ENCODE measurements around the gene ZNF341.

The ZNF341 gene

DNA sequence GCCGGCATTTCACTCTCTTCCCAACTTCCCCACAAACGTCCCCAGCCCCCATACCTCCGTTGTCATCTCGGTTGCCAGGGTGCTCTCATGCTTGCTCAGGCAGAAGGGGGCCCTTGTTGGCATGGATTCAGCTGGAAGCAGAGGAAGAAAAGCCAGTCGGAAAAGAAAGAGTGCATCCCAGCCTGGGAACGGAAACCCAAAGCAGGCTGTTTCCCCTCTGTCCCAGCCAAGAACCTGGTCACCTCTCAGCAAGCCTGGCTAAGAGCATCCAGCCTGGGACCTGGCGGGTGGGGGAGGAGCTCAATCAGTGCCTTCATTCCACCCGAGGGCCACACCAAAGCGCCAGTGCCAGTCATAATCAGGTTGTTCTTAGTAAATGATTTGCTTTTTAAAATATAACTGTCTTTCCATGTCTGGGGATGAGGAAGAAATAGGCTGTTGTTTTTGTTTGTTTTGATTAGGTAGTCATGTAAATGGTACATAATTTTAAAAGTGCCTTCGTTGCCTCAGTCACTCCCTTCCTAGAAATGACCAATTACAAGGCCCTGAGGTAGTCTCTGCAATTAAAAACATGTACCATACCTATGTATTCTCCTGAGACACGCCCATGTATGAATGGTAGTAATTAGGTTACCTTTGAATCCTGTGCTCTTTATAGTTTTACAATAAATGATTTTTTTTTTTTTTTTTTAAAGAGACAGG is 100.5 kb downstream of the ZNF341 start:
- no peak overlapping the region for H3K4me3 ChIP-seq (ENCODE audit: low read depth, low read length)
- no peaks in the 10 kb centered on the region for H3K27me3 ChIP-seq (replicated peaks)
- peak; percentile 31 for DNase-seq
- in situ Hi-C loops (cut with HindIII; ENCODE audit: low pct_ligation_motif_present, low sequenced_read_pairs), result no loop called here
- H3K27ac ChIP-seq, result no peak overlapping the region
- no peaks in the 10 kb centered on the region for H3K36me3 ChIP-seq (replicated peaks)
- no peak for TF ChIP-seq CTCF (IDR thresholded peaks at IDR 0.05; ENCODE audit: low read depth, low read length, missing control alignments)

- in situ Hi-C loops (cut with HindIII; ENCODE audit: low pct_ligation_motif_present, low sequenced_read_pairs), result no loop called here
- H3K27me3 ChIP-seq (replicated peaks), result no peaks in the 10 kb centered on the region
- H3K4me3 ChIP-seq (ENCODE audit: low read depth, low read length), result no peak overlapping the region
- no peaks in the 10 kb centered on the region for H3K36me3 ChIP-seq (replicated peaks)
- no peak overlapping the region for H3K27ac ChIP-seq
- no peak for DNase-seq
- TF ChIP-seq CTCF (IDR thresholded peaks at IDR 0.05; ENCODE audit: low read depth, low read length, missing control alignments), result no peak
These were observed 101.5 kb downstream of the ZNF341 start for GRCh38 chr20:33833333-33833732.

DNA sequence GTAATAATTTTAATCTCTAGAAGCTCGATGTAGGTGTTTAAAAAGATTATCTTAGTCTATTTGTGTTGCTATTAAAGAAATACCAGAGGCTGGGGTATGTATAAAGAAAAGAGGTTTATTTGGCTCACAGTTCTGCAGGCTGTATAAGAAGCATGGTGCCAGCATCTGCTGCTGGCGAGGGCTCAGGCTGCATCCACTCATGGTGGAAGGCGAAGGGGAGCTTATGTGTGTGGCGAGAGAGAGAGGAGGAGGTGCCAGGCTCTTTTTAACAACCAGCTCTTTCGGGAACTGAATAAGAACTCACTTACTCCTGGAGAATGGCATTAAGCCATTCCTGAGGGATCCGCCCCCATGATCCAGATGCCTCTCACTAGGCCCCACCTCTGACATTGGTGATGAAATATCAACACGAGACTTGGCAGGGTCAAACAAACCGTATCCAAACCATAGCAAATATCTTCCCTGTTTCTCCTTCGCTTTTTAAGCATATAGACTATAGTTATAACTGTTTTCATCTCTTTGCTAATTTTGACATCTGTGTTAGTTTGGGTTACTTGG is 103.9 kb downstream of the ZNF341 start:
- H3K4me3 ChIP-seq (ENCODE audit: low read depth, low read length), result no peak overlapping the region
- in situ Hi-C loops (cut with HindIII; ENCODE audit: low pct_ligation_motif_present, low sequenced_read_pairs), result no loop called here
- TF ChIP-seq CTCF (IDR thresholded peaks at IDR 0.05; ENCODE audit: low read depth, low read length, missing control alignments), result no peak
- H3K27me3 ChIP-seq (replicated peaks), result no peaks in the 10 kb centered on the region
- H3K27ac ChIP-seq, result no peak overlapping the region
- no peak for DNase-seq
- H3K36me3 ChIP-seq (replicated peaks), result no peaks in the 10 kb centered on the region

GRCh38 chr20:33836277-33836676 is 104.5 kb downstream of the ZNF341 start:
- Histone ChIP-seq H3K27me3 (replicated peaks) (no peaks in the 10 kb centered on the region), H3K27ac (no peak overlapping the region), H3K36me3 (replicated peaks) (no peaks in the 10 kb centered on the region), H3K4me3 (ENCODE audit: low read depth, low read length) (no peak overlapping the region)
- in situ Hi-C loops (cut with HindIII; ENCODE audit: low pct_ligation_motif_present, low sequenced_read_pairs), result no loop called here
- DNase-seq, result no peak
- TF ChIP-seq CTCF (IDR thresholded peaks at IDR 0.05; ENCODE audit: low read depth, low read length, missing control alignments), result no peak

DNA sequence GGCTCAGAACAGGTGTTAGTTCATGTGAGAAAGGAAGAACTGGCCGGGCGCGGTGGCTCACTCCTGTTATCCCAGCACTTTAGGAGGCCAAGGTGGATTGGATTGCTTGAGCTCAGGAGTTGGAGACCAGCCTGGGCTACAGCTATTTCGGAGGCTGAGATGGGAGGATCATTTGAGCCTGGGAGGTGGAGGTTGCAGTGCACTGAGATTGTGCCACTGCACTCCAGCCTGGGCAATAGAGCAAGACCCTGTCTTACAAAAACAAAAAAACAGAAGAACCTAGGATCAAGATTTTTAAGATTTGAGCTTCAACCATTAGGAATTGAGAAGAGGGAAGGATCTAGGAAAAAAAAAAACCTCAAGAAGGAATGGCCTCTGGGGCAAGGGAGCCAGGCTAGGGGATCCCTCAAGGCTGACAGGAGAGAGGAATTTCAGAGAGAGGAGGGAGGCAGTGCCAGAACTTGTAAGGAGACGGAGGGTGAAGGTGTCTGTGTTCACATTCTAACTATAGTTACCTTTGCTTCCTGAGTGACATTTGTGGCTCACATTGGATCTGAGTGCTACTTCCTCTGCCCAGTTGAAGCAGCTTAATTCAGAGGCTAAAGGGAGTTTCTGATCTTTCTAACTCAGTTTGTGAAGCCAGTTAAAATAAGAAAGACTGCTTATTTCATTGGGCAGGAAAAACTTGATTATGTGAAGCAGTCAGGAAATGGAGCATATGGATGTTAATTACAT is 105.5 kb downstream of the ZNF341 start:
- no peak for TF ChIP-seq CTCF (IDR thresholded peaks at IDR 0.05; ENCODE audit: low read depth, low read length, missing control alignments)
- H3K27ac ChIP-seq, result no peak overlapping the region
- H3K4me3 ChIP-seq (ENCODE audit: low read depth, low read length), result no peak overlapping the region
- in situ Hi-C loops (cut with HindIII; ENCODE audit: low pct_ligation_motif_present, low sequenced_read_pairs), result no loop called here
- no peaks in the 10 kb centered on the region for H3K36me3 ChIP-seq (replicated peaks)
- no peaks in the 10 kb centered on the region for H3K27me3 ChIP-seq (replicated peaks)
- no peak for DNase-seq

Data from brain microvascular endothelial cell (primary cell).